Measurements from ENCODE around the gene TSPAN10. TPM values are rescaled to one million over a fixed set of nuclear protein-coding genes. Genes with fewer than 3 reads are reported as not detected.

TSPAN10 gene
- total RNA-seq, 4 donors from 2014 or later: not detected

DNA sequence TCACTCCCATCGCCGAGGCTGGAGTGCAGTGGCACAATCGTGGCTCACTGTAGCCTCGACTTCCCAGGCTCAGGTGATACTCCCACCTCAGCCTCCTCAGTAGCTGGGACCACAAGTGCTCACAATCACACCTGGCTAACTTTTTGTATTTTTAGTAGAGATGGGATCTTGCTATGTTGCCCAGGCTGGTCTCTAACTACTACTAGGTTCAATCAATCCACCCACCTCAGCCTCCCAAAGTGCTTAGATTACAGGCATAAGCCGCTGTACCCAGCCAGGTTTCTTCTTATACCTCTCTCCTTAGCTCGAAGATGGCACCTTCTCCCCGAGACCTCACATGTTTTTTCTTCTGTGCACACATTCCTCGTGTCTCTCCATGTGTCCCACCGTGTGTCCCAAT lies 3.0 kb downstream of the TSPAN10 start:
- Histone ChIP-seq H3K9me3 (no peaks in the 10 kb centered on the region), H3K27ac (no peak overlapping the region), H3K36me3 (no peaks in the 10 kb centered on the region), H3K4me3 (no peak overlapping the region), H3K27me3 (no peaks in the 10 kb centered on the region), H3K4me1 (peaks cover 0 to 12% (median 5%) of the 10 kb centered on the region in 4 donors)
- TF ChIP-seq POLR2A (IDR thresholded peaks at IDR 0.05) (no peak), CTCF (IDR thresholded peaks at IDR 0.05) (no peak)
- DNase-seq: no peak

DNA sequence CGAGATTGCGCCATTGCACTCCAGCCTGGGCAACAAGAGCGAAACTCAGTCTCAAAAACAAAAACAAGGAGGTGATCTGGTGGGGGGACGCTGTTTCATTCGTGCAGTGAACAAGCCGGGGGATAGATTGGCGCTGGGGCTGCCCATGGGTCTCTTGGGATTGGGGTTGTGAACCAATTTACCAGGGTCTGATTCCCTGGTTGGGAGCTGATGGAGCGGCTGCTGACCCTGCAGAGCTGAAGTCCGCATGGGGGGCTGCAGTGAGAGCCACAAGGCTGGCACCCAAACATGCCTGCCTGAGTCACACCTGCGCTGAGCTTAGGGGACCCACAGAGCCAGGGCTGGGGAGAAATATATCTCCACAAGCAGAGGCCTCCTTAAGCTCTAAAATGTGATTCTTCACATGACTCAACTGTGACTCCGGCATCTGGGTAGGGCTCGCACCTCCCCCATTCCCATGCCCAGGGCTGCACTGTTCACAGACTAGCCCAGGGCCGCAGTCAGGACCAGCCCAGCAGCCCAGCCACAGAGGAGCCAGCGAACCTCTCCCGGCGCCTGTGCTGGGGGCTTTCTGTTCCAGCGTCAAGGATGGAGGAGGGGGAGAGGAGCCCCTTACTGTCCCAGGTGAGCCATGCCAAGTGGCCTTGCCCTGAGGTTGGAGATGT lies 5.0 kb downstream of the TSPAN10 start:
- no peaks in the 10 kb centered on the region for H3K27me3 ChIP-seq
- H3K4me1 ChIP-seq: no peaks in the 10 kb centered on the region
- H3K9me3 ChIP-seq: no peaks in the 10 kb centered on the region
- H3K27ac ChIP-seq: no peak overlapping the region
- DNase-seq: no peak
- no peaks in the 10 kb centered on the region for H3K36me3 ChIP-seq
- TF ChIP-seq CTCF (IDR thresholded peaks at IDR 0.05): no peak
- TF ChIP-seq POLR2A (IDR thresholded peaks at IDR 0.05): no peak
- H3K4me3 ChIP-seq: no peak overlapping the region

GRCh38 chr17:81644496-81644895 lies 7.5 kb downstream of the TSPAN10 start:
- no peaks in the 10 kb centered on the region for H3K4me1 ChIP-seq
- no peak for TF ChIP-seq CTCF (IDR thresholded peaks at IDR 0.05)
- TF ChIP-seq POLR2A (IDR thresholded peaks at IDR 0.05): no peak
- H3K4me3 ChIP-seq: no peak overlapping the region
- peaks cover 0 to 4% of the 10 kb centered on the region in 2 donors for H3K27me3 ChIP-seq
- peaks cover 0 to 6% (median 3%) of the 10 kb centered on the region in 4 donors for H3K9me3 ChIP-seq
- no peak overlapping the region for H3K27ac ChIP-seq
- no peak for DNase-seq
- no peaks in the 10 kb centered on the region for H3K36me3 ChIP-seq

DNA sequence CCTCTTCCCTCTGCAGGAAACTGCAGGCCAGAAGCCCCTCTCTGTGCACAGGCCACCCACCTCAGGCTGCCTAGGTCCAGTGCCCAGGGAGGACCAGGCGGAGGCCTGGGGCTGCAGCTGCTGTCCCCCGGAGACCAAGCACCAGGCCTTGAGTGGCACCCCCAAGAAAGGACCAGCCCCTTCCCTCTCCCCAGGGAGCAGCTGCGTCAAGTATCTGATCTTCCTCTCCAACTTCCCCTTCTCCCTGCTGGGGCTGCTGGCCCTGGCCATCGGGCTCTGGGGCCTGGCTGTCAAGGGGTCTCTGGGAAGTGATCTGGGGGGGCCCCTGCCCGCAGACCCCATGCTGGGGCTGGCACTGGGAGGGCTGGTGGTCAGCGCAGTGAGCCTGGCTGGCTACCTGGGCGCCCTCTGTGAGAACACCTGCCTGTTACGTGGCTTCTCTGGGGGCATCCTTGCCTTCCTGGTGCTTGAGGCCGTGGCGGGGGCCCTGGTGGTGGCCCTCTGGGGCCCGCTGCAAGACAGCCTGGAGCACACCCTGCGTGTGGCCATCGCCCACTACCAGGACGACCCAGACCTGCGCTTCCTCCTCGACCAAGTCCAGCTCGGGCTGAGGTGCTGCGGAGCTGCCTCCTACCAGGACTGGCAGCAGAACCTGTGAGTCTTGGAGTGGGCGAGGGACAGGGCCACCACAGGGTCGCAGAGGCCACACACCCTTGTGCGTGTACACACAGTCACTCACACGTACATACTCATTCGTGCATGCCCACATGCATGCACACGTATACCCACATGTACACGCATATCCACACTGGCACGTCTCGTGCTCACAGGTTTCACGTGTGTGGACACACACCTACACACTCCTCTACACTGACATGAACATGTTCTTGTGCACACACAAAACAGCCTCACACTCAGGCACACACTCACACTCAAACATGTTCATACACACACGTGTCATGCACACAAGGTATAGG lies 8.3 kb downstream of the TSPAN10 start:
- DNase-seq: no peak
- peaks cover 0 to 4% of the 10 kb centered on the region in 2 donors for H3K27me3 ChIP-seq
- TF ChIP-seq CTCF (IDR thresholded peaks at IDR 0.05): no peak
- TF ChIP-seq POLR2A (IDR thresholded peaks at IDR 0.05): no peak
- H3K36me3 ChIP-seq: no peaks in the 10 kb centered on the region
- H3K9me3 ChIP-seq: peaks cover 0 to 6% (median 3%) of the 10 kb centered on the region in 4 donors
- no peak overlapping the region for H3K27ac ChIP-seq
- no peaks in the 10 kb centered on the region for H3K4me1 ChIP-seq
- no peak overlapping the region for H3K4me3 ChIP-seq

GRCh38 chr17:81646869-81647600 lies 10.0 kb downstream of the TSPAN10 start:
- Histone ChIP-seq H3K27ac (no peak overlapping the region), H3K4me3 (no peak overlapping the region), H3K4me1 (no peaks in the 10 kb centered on the region), H3K9me3 (peaks cover 0 to 6% (median 3%) of the 10 kb centered on the region in 4 donors), H3K27me3 (peaks cover 0 to 4% of the 10 kb centered on the region in 2 donors), H3K36me3 (no peaks in the 10 kb centered on the region)
- no peak for TF ChIP-seq CTCF (IDR thresholded peaks at IDR 0.05)
- DNase-seq: no peak
